VCaP (cell line): ENCODE results near the gene LIN7C.

Experiments
- H3K27ac ChIP-seq: fragments of 450-650 bp; 2 replicates; pipeline ENCODE4 v1.5.1; 2017
- TF ChIP-seq, protein P1 (sequence below): fragments of 450-650 bp; conservative IDR thresholded peaks from 2 replicates; pipeline ENCODE4 v1.5.1; 2017; ENCODE audit warnings: mild to moderate bottlenecking, moderate library complexity

The LIN7C gene

DNA sequence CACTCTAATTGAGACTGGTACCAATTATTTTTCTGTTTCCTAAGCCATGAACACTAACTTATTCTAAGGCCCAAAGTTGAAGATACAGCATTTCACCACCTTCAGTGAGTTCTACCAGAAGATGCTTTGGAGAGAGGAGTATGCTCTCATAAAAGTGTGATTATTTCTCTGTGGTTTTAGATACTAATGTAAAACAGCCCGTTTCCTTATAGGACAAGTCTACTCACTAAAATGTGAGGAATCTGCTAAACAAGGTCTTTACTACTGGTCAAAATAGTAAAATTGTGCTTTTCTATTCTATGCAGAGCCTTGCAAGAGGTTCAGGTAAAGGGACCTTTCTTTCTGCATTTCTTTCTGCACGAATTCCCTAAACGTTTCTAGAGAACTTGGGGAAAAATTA is 36.4 kb downstream of the LIN7C start:
- TF ChIP-seq, protein P1, sequence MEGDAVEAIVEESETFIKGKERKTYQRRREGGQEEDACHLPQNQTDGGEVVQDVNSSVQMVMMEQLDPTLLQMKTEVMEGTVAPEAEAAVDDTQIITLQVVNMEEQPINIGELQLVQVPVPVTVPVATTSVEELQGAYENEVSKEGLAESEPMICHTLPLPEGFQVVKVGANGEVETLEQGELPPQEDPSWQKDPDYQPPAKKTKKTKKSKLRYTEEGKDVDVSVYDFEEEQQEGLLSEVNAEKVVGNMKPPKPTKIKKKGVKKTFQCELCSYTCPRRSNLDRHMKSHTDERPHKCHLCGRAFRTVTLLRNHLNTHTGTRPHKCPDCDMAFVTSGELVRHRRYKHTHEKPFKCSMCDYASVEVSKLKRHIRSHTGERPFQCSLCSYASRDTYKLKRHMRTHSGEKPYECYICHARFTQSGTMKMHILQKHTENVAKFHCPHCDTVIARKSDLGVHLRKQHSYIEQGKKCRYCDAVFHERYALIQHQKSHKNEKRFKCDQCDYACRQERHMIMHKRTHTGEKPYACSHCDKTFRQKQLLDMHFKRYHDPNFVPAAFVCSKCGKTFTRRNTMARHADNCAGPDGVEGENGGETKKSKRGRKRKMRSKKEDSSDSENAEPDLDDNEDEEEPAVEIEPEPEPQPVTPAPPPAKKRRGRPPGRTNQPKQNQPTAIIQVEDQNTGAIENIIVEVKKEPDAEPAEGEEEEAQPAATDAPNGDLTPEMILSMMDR: no peak
- H3K27ac ChIP-seq: peak overlapping the region; percentile 92

DNA sequence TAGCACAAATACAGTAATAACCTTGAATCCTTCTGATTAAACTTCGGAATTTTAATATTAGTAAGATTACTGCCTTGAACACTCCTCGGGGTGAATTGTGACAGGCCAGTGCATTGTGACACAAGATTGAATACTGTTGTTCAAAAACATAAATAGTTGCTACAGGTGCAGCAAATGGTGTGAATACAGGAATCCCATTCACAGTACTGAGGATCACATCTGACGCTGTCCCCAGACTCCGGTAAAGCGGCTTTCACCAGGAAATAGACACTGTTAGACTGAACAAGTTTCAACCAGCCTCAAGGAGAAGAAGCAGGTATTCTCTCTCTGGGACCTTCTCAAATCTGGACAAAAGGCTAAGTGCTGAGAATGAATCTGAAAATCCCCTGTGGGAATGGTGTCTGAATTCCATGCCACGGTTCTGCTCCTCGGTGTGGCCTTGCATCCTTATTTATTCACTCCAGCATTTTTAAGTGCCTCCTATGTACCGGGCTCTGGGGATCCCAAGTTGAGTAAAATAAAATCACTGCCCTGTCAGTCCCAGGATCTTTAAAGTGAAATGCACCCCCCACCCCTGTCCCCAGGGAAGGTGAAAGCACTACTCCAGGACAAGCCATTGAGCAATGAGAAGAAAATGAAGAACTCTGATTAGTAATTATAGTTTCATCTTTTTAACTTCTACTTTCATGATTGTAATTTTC is 37.4 kb downstream of the LIN7C start:
- TF ChIP-seq, protein P1: no peak
- peak overlapping the region; percentile 92 for H3K27ac ChIP-seq

DNA sequence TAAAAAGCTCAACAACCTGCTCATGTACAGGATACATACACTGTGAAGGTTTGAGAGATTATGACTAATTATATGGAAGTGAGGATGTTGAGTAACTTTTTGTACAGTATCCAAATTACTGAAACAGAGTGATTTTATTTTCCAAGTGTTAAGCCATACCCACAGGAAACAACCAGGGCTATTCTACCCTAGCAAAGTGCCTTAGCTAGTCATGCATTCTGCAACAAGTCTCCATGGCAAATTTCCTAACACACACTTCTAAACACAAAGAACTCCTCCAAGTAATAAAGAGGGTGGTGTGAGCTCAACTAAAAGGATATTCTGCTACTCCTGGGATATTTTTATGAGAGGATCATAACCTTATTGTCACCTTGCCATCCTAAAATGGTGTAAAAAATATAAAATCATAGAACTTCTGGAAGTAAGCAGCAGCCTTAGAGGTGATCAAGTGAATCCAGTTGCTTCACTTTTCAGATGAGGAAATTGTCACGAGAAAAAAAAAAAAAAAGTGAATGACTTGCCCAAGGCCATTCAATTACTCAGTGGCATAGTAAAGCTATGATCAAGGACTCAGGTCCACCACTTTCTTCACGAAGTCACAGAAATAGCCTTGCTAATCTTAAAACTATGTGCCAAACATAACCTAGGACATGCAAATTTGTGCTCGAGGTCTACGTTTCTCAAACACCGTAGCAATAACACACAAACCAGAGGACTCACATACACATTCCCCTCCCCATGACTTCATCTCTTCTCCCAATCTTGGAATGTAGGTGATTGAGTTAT is 38.2 kb downstream of the LIN7C start:
- peak overlapping the region; percentile 92 for H3K27ac ChIP-seq
- TF ChIP-seq, protein P1: no peak

DNA sequence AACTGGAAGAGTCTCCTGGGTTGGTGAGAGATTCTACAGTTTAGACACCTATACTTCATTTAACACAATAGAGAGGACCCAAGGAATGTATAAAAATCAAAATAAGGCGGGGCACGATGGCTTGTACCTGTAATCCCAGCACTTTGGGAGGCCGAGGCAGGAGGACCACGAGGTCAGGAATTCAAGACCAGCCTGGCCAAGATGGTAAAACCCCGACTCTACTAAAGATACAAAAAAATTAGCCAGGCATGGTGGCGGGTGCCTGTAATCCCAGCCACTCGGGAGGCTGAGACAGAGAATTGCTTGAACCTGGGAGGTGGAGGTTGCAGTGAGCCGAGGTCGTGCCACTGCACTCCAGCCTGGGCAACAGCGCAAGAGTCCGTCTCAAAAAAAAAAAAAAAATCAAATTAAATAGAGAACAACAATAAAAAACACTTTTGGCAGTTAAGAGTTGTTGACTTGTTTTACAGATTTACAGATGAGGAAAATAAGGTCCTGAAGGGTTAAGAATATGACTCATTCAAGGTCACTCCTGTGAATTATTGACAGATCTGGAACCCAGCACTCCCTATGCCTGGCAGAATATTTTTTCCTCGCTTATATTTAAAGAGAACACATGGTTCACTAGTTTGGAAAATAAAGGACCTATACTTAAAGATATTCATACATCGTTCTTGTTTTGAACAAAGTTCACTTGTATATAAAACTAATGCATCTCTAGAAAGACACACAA is 39.2 kb downstream of the LIN7C start:
- H3K27ac ChIP-seq: peak overlapping the region; percentile 92
- TF ChIP-seq, protein P1: no peak

DNA sequence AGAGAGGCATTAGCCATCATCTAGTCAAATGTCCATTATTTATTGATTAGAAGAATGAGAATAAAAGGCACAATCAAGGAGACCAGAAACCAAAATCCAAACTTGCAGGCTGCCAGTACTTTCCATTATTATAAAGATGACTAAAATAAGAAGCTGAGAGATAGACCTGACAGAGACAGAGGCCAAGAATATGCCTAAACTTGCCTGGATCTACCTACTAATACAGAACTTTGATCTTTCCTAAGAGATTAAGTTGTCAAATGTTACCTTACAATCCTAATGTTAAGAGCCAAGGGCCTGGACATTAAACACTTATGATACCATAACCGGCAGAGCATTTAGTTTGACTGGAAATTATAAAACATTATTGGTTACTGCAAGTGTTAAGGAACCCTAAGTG is 40.2 kb downstream of the LIN7C start:
- H3K27ac ChIP-seq: peak overlapping the region; percentile 3; the same call in 1 of the 2 replicates
- TF ChIP-seq, protein P1: no peak

DNA sequence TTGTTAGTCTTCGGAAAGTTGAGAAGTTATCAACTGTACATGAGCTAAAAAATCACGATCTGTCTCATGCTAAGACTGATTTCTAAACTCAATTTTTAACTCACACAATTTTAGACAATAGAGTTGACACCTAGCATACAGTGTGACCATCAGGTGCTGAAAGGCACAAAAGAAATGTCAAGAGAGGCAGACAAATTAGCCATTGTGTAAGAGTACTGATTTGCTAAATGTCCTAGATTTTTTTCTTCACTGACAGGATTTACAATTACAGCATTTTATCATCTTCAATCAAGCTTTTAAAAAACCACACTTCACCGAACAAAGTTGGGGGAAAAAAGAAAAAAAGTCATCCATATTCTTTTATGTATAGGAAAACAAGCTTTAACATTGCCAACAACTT is 40.9 kb downstream of the LIN7C start:
- peak overlapping the region; percentile 3; the same call in 1 of the 2 replicates for H3K27ac ChIP-seq
- TF ChIP-seq, protein P1: no peak

DNA sequence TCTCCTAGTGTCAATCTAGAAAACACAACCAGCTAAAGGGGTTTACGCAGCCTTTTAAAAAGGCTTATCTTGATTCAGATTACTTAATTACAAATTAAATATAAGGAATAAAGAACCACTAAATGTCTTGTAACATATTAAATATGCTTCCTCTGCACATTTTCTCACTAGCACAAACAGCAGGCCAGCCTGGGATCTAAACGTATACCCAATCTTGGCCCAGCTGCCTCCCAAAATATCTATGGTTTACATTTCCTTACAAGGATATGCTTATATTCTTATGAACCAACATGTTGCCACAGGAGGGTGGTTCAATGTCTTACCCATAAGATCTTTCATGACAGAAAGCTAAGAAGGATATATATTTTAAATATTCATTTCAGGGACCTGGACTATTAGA is 41.7 kb downstream of the LIN7C start:
- H3K27ac ChIP-seq: peak overlapping the region; percentile 23; the same call in 1 of the 2 replicates
- TF ChIP-seq, protein P1: no peak
